HEK293 (cell line): ENCODE measurements around the gene ZNF624.

ENCODE experiments used
- CTCF ChIA-PET: fragments of 350-600 bp; formaldehyde crosslinking; extraction: SDS; loops from one replicate; lab custom pipeline; 2021; ENCODE audit warnings: antibody characterized with exemption; lab: Yijun Ruan, JAX
- POLR2A ChIA-PET: fragments of 300-600 bp; formaldehyde crosslinking; extraction: SDS; loops from one replicate; lab custom pipeline; 2020; ENCODE audit warnings: antibody characterized with exemption, inconsistent platforms; lab: Yijun Ruan, JAX
- H3K27ac ChIP-seq: fragments of 200-500 bp; sonication (Bioruptor generic); 2 replicates; pipeline ENCODE4 v1.5.1; 2014; ENCODE audit warnings: low read depth, low read length, control low read depth, inconsistent platforms; ENCODE audit errors: extremely low read depth
- H3K36me3 ChIP-seq, 2 experiments: fragments of 200-500 bp in 1 of 2; sonication (Bioruptor generic) in 1 of 2; 1 replicate in 1 of 2; 2 replicates in 1 of 2; pipeline ENCODE4 v1.5.1; 2014 to 2017; ENCODE audit warnings: inconsistent platforms in 2 of 2, low read length in 2 of 2; ENCODE audit not compliant: control insufficient read depth in 2 of 2, insufficient read depth in 1 of 2
- H3K4me1 ChIP-seq: fragments of 200-500 bp; sonication (Bioruptor generic); 2 replicates; pipeline ENCODE4 v1.5.1; 2014; ENCODE audit warnings: mild to moderate bottlenecking, low read length, inconsistent platforms; ENCODE audit not compliant: control insufficient read depth, insufficient read depth
- H3K4me3 ChIP-seq: 2 replicates; pipeline ENCODE4 v1.5.1; 2011; ENCODE audit warnings: low read depth, mild to moderate bottlenecking, control low read depth, low read length, moderate library complexity
- H3K9me3 ChIP-seq: fragments of 200-500 bp; sonication (Bioruptor generic); 2 replicates; pipeline ENCODE4 v1.5.1; 2014; ENCODE audit warnings: low read depth, low read length, inconsistent platforms; ENCODE audit not compliant: control insufficient read depth, insufficient read depth
- BCL11B ChIP-seq: fragments of 450-650 bp; formaldehyde crosslinking; IDR thresholded peaks from 2 replicates; pipeline ENCODE4 v1.5.1; 2016; ENCODE audit warnings: low read depth, missing biosample characterization, missing genetic modification characterization
- BCL6B ChIP-seq: fragments of 450-650 bp; formaldehyde crosslinking; IDR thresholded peaks from 2 replicates; pipeline ENCODE4 v1.5.1; 2017; ENCODE audit warnings: missing biosample characterization, missing genetic modification characterization
- EGR2 ChIP-seq: fragments of 450-650 bp; formaldehyde crosslinking; IDR thresholded peaks from 2 replicates; pipeline ENCODE4 v1.5.1; 2016; ENCODE audit warnings: low read depth, missing biosample characterization, missing genetic modification characterization
- GLIS1 ChIP-seq: fragments of 450-650 bp; formaldehyde crosslinking; IDR thresholded peaks from 2 replicates; pipeline ENCODE4 v1.5.1; 2016; ENCODE audit warnings: missing biosample characterization, missing genetic modification characterization
- HOXC10 ChIP-seq: sonication (generic); formaldehyde crosslinking; IDR thresholded peaks from 2 replicates; pipeline ENCODE4 v1.8.1; 2023; ENCODE audit warnings: mild to moderate bottlenecking, missing genetic modification reagents
- KLF7 ChIP-seq: fragments of 450-650 bp; formaldehyde crosslinking; IDR thresholded peaks from 2 replicates; pipeline ENCODE4 v1.5.1; 2016; ENCODE audit warnings: missing biosample characterization, missing genetic modification characterization, borderline replicate concordance
- SETDB1 ChIP-seq: IDR thresholded peaks from one replicate; pipeline ENCODE4 v1.6.1; 2017; ENCODE audit warnings: mild to moderate bottlenecking, low read length, moderate library complexity, mixed read lengths; ENCODE audit not compliant: insufficient read length
- SP2 ChIP-seq: fragments of 450-650 bp; formaldehyde crosslinking; IDR thresholded peaks from 2 replicates; pipeline ENCODE4 v1.5.1; 2016; ENCODE audit warnings: missing biosample characterization, missing genetic modification characterization
- SP3 ChIP-seq: fragments of 450-650 bp; formaldehyde crosslinking; IDR thresholded peaks from 2 replicates; pipeline ENCODE4 v1.5.1; 2016; ENCODE audit warnings: missing biosample characterization, missing genetic modification characterization
- TRIM28 ChIP-seq: IDR thresholded peaks from 2 replicates; pipeline ENCODE4 v1.6.1; 2011; ENCODE audit warnings: low read length, control low read depth, borderline replicate concordance
- ZBTB49 ChIP-seq: fragments of 450-650 bp; formaldehyde crosslinking; IDR thresholded peaks from 2 replicates; pipeline ENCODE4 v1.5.1; 2016; ENCODE audit warnings: missing biosample characterization, missing genetic modification characterization, low read depth
- ZNF16 ChIP-seq: fragments of 450-650 bp; formaldehyde crosslinking; IDR thresholded peaks from 2 replicates; pipeline ENCODE4 v1.5.1; 2016; ENCODE audit warnings: low read depth, missing biosample characterization, missing genetic modification characterization
- ZNF175 ChIP-seq: fragments of 450-650 bp; formaldehyde crosslinking; IDR thresholded peaks from 2 replicates; pipeline ENCODE4 v1.5.1; 2016; ENCODE audit warnings: missing biosample characterization, missing genetic modification characterization
- ZNF214 ChIP-seq: fragments of 450-650 bp; formaldehyde crosslinking; IDR thresholded peaks from 2 replicates; pipeline ENCODE4 v1.5.1; 2017; ENCODE audit warnings: missing biosample characterization, mild to moderate bottlenecking, missing genetic modification characterization, borderline replicate concordance
- ZNF26 ChIP-seq: fragments of 450-650 bp; formaldehyde crosslinking; IDR thresholded peaks from 2 replicates; pipeline ENCODE4 v1.5.1; 2016; ENCODE audit warnings: missing biosample characterization, missing genetic modification characterization
- ZNF311 ChIP-seq: fragments of 450-650 bp; formaldehyde crosslinking; IDR thresholded peaks from 2 replicates; pipeline ENCODE4 v1.5.1; 2017; ENCODE audit warnings: missing biosample characterization, missing genetic modification characterization, borderline replicate concordance
- ZNF335 ChIP-seq: fragments of 450-650 bp; formaldehyde crosslinking; conservative IDR thresholded peaks from 2 replicates; pipeline ENCODE4 v1.5.1; 2016; ENCODE audit warnings: missing biosample characterization, missing genetic modification characterization
- ZNF544 ChIP-seq: fragments of 450-650 bp; formaldehyde crosslinking; IDR thresholded peaks from 2 replicates; pipeline ENCODE4 v1.5.0; 2017; ENCODE audit warnings: missing biosample characterization, missing genetic modification characterization
- ZNF555 ChIP-seq: fragments of 450-650 bp; formaldehyde crosslinking; conservative IDR thresholded peaks from 2 replicates; pipeline ENCODE4 v1.5.1; 2017; ENCODE audit warnings: missing biosample characterization, mild to moderate bottlenecking, missing genetic modification characterization, inconsistent platforms
- ZNF585B ChIP-seq: fragments of 450-650 bp; formaldehyde crosslinking; IDR thresholded peaks from 2 replicates; pipeline ENCODE4 v1.5.1; 2016; ENCODE audit warnings: missing biosample characterization, missing genetic modification characterization
- ZNF670 ChIP-seq: fragments of 450-650 bp; formaldehyde crosslinking; IDR thresholded peaks from 2 replicates; pipeline ENCODE4 v1.5.1; 2016; ENCODE audit warnings: missing biosample characterization, missing genetic modification characterization, low read depth
- ZNF692 ChIP-seq: fragments of 450-650 bp; formaldehyde crosslinking; IDR thresholded peaks from 2 replicates; pipeline ENCODE4 v1.5.1; 2016; ENCODE audit warnings: missing biosample characterization, missing genetic modification characterization

Gene ZNF624

GRCh38 chr17:16584273-16584995 is 69.2 kb downstream of the ZNF624 start:
- H3K4me1 ChIP-seq: no peaks in the 10 kb centered on the region
- H3K36me3 ChIP-seq: no peaks in the 10 kb centered on the region
- no peaks in the 10 kb centered on the region for H3K9me3 ChIP-seq
- H3K27ac ChIP-seq: no peak overlapping the region
- H3K4me3 ChIP-seq: peak overlapping the region; percentile 23
- CTCF ChIA-PET: interaction anchor here (0.6 to 3.5 kb wide), 18 partner anchors 9 to 653 kb away, joined by 3 to 18 read pairs (median 4); partner anchors contain the start of gene CCDC144A
- TF ChIP-seq SETDB1: peak; percentile 55
- 0 out of 2 replicates have a peak, but pooled peaks have one; percentile 27 for TF ChIP-seq TRIM28
- TF ChIP-seq ZNF544 (tag by site-specific recombination): no peak
- TF ChIP-seq, all 188 proteins: peak for 2
- POLR2A ChIA-PET: interaction anchor here (0.7 to 1.5 kb wide), 4 partner anchors 15 to 146 kb away, joined by 3 to 12 read pairs (median 5); partner anchors contain the start of gene ZNF287

GRCh38 chr17:16583781-16584180 is 69.9 kb downstream of the ZNF624 start:
- no peak for TF ChIP-seq ZNF670 (tag by site-specific recombination)
- TF ChIP-seq ZNF311: no peak
- no peak for TF ChIP-seq BCL11B (tag by site-specific recombination)
- TF ChIP-seq, all 188 proteins: peak for 0
- no peaks in the 10 kb centered on the region for H3K36me3 ChIP-seq
- no peak overlapping the region for H3K27ac ChIP-seq
- POLR2A ChIA-PET: interaction anchor here (0.7 to 1.5 kb wide), 4 partner anchors 14 to 145 kb away, joined by 3 to 12 read pairs (median 5); partner anchors contain the start of gene ZNF287
- CTCF ChIA-PET: interaction anchor here (0.6 to 3.5 kb wide), 14 partner anchors 13 to 409 kb away, joined by 3 to 18 read pairs (median 5); partner anchors contain the start of gene CCDC144A
- no peak overlapping the region for H3K4me3 ChIP-seq
- H3K4me1 ChIP-seq: no peaks in the 10 kb centered on the region
- no peaks in the 10 kb centered on the region for H3K9me3 ChIP-seq

GRCh38 chr17:16573466-16573865 is 80.2 kb downstream of the ZNF624 start:
- H3K9me3 ChIP-seq: no peaks in the 10 kb centered on the region
- no peak overlapping the region for H3K27ac ChIP-seq
- H3K4me3 ChIP-seq: no peak overlapping the region
- H3K4me1 ChIP-seq: peaks cover under 1% of the 10 kb centered on the region; the same call in 1 of the 2 replicates
- no peaks in the 10 kb centered on the region for H3K36me3 ChIP-seq
- POLR2A ChIA-PET: interaction anchor here (0.9 kb wide), 1 partner anchor 10 kb away, joined by 5 read pairs; no protein-coding TSS in a partner anchor
- no peak for TF ChIP-seq SP2
- no peak for TF ChIP-seq KLF7
- TF ChIP-seq ZNF214 (tag by site-specific recombination): no peak
- no peak for TF ChIP-seq BCL6B (tag by site-specific recombination)
- TF ChIP-seq HOXC10 (CRISPR knock-in tag): no peak
- TF ChIP-seq ZNF335 (tag by site-specific recombination): no peak
- no peak for TF ChIP-seq ZNF175
- TF ChIP-seq ZNF692 (tag by site-specific recombination): no peak
- TF ChIP-seq GLIS1 (tag by site-specific recombination): no peak
- no peak for TF ChIP-seq ZNF585B
- TF ChIP-seq ZNF16 (tag by site-specific recombination): no peak
- no peak for TF ChIP-seq ZBTB49 (tag by site-specific recombination)
- TF ChIP-seq EGR2 (tag by site-specific recombination): no peak
- TF ChIP-seq ZNF26: no peak
- TF ChIP-seq SP3 (tag by site-specific recombination): no peak
- no peak for TF ChIP-seq ZNF555 (tag by site-specific recombination)
- TF ChIP-seq, all 188 proteins: peak for 0
- CTCF ChIA-PET: no interaction called here
